C4-2B (cell line): ENCODE results near the gene ELOVL6.

Experiments used
- CTCF ChIP-seq: fragments of 450-650 bp; conservative IDR thresholded peaks from 2 replicates; pipeline ENCODE4 v1.5.1; 2017; ENCODE audit warnings: mild to moderate bottlenecking
- ZFX ChIP-seq: fragments of 450-650 bp; IDR thresholded peaks from 2 replicates; pipeline ENCODE4 v1.6.1; 2017

DNA sequence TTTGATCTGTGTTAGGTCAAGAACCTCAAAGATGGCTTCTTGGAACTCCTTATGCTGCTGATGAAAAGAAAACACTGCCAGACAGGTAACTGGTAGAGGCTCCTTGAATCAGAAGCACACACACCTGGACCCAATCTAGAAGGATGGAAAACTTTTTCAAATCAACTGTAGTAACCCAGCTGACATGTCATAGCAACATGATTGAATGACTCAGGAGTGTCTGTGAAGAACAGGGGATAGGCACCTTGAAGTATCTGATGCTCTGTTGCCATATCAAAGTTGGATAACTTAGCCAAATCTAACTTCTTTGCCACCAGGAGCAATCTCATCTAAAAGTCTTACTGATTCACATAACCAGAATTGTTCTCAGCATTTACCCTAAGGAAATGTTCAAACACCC is 98.8 kb downstream of the ELOVL6 start:
- no peak for TF ChIP-seq ZFX
- no peak for TF ChIP-seq CTCF
